GM12864 (cell line): ENCODE measurements around the gene NCKAP5.

Experiments
- DNase-seq: peaks from one replicate; pipeline ENCODE4 v3.0.0-alpha.2; 2011; ENCODE audit warnings: low read depth
- H3K4me3 ChIP-seq: 2 replicates; pipeline ENCODE4 v1.5.1; 2011; ENCODE audit warnings: mild to moderate bottlenecking, low read depth, low read length, control low read depth
- CTCF ChIP-seq: IDR thresholded peaks from 2 replicates; pipeline ENCODE4 v1.5.1; 2011; ENCODE audit warnings: low read depth, mild to moderate bottlenecking, moderate library complexity, low read length, control low read depth, inconsistent platforms; ENCODE audit errors: missing control alignments

The NCKAP5 gene

GRCh38 chr2:133198678-133199077 lies 369.6 kb downstream of the NCKAP5 start:
- TF ChIP-seq CTCF: no peak
- DNase-seq: no peak
- no peak overlapping the region for H3K4me3 ChIP-seq

DNA sequence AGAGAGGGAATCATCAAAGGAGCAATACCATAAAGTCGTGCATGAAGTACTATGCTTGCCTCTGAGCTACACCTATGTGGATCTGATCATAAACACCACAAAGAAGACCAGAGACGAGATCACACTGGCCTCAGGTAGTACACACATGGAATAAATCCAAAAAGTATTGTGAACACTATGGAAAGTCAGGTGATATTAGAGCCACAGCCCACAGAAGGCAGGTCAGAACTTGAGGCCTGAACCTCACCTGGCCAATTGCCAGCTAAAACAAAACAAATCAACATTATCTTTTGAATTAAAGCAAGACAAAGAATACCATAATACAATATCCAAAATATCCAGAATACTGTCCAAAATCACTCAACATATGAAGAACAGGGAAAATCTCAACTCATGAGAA lies 371.1 kb downstream of the NCKAP5 start:
- TF ChIP-seq CTCF: no peak
- no peak for DNase-seq
- no peak overlapping the region for H3K4me3 ChIP-seq

GRCh38 chr2:133194777-133195335 lies 373.4 kb downstream of the NCKAP5 start:
- no peak overlapping the region for H3K4me3 ChIP-seq
- no peak for TF ChIP-seq CTCF
- DNase-seq: no peak

DNA sequence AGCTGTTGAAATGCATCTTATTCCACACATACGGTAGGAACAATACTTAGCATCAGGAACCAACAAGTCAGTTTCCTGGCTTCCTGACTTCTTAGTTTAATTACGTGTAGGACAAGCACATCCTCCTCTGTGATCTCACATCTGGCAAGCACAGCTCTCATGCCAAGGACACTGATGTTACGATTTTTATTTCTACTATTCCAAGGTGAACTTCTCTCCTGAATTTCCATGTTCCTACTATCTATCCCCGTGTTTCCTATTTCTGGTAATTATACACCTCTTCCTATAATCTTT lies 374.0 kb downstream of the NCKAP5 start:
- no peak for TF ChIP-seq CTCF
- no peak for DNase-seq
- no peak overlapping the region for H3K4me3 ChIP-seq

- DNase-seq: no peak
- H3K4me3 ChIP-seq: no peak overlapping the region
- TF ChIP-seq CTCF: no peak
Observed at GRCh38 chr2:133193544-133194361, 374.5 kb downstream of the NCKAP5 start.

GRCh38 chr2:133192028-133192427 lies 376.2 kb downstream of the NCKAP5 start:
- no peak overlapping the region for H3K4me3 ChIP-seq
- no peak for TF ChIP-seq CTCF
- DNase-seq: no peak

GRCh38 chr2:133177196-133177595 lies 391.1 kb downstream of the NCKAP5 start:
- H3K4me3 ChIP-seq: no peak overlapping the region
- DNase-seq: no peak
- TF ChIP-seq CTCF: no peak
